Stomach smooth muscle (tissue), 2 donors: Measurements from ENCODE around the gene CHCHD6.
A peak's percentile ranks its signal among the peaks of the same experiment; 100 is the strongest.

Source experiments
- H3K27ac ChIP-seq: one replicate; pipeline ENCODE4 v1.7.0; 2013; ENCODE audit warnings: mild to moderate bottlenecking, low read length, inconsistent platforms
- H3K27me3 ChIP-seq, 2 donors: one replicate each; pipeline ENCODE4 v1.7.0; 2013; ENCODE audit warnings: low read length in 2 of 2; ENCODE audit not compliant: insufficient read depth in 2 of 2, control insufficient read depth in 1 of 2
- H3K36me3 ChIP-seq, 2 donors: one replicate each; pipeline ENCODE4 v1.7.0; 2013; ENCODE audit warnings: low read length in 2 of 2; ENCODE audit not compliant: control insufficient read depth in 2 of 2, insufficient read depth in 2 of 2
- H3K4me1 ChIP-seq: one replicate; pipeline ENCODE4 v1.7.0; 2013; ENCODE audit warnings: low read length; ENCODE audit not compliant: control insufficient read depth, insufficient read depth
- H3K4me3 ChIP-seq, 2 donors: one replicate each; pipeline ENCODE4 v1.7.0; 2013; ENCODE audit warnings: low read length in 2 of 2
- H3K9ac ChIP-seq, 2 donors: one replicate each; pipeline ENCODE4 v1.7.0; 2013; ENCODE audit warnings: low read length in 2 of 2, mild to moderate bottlenecking in 1 of 2
- H3K9me3 ChIP-seq, 2 donors: one replicate each; pipeline ENCODE4 v1.7.0; 2013; ENCODE audit warnings: low read length in 2 of 2; ENCODE audit not compliant: control insufficient read depth in 2 of 2
- donor health status: healthy.
- donor health status: Pancreatic carcinoma.

CHCHD6 gene

GRCh38 chr3:126672340-126672739 is 31.7 kb upstream of the CHCHD6 start:
- H3K9ac ChIP-seq: no peak overlapping the region
- H3K9me3 ChIP-seq: peaks cover 5 to 8% of the 10 kb centered on the region in 2 donors
- H3K27ac ChIP-seq: no peak overlapping the region
- no peak overlapping the region for H3K4me3 ChIP-seq
- no peaks in the 10 kb centered on the region for H3K36me3 ChIP-seq
- H3K4me1 ChIP-seq: no peaks in the 10 kb centered on the region
- peaks cover 0 to 5% of the 10 kb centered on the region in 2 donors for H3K27me3 ChIP-seq

GRCh38 chr3:126672741-126673140 is 31.3 kb upstream of the CHCHD6 start:
- no peaks in the 10 kb centered on the region for H3K36me3 ChIP-seq
- peaks cover 5 to 8% of the 10 kb centered on the region in 2 donors for H3K9me3 ChIP-seq
- no peak overlapping the region for H3K27ac ChIP-seq
- H3K9ac ChIP-seq: no peak overlapping the region
- H3K27me3 ChIP-seq: peaks cover 0 to 5% of the 10 kb centered on the region in 2 donors
- H3K4me3 ChIP-seq: no peak overlapping the region
- no peaks in the 10 kb centered on the region for H3K4me1 ChIP-seq

- H3K9me3 ChIP-seq: peaks cover 5 to 8% of the 10 kb centered on the region in 2 donors
- H3K9ac ChIP-seq: no peak overlapping the region
- peaks cover 5 to 7% of the 10 kb centered on the region in 2 donors for H3K27me3 ChIP-seq
- H3K36me3 ChIP-seq: no peaks in the 10 kb centered on the region
- H3K27ac ChIP-seq: no peak overlapping the region
- peaks cover 5% of the 10 kb centered on the region for H3K4me1 ChIP-seq
- H3K4me3 ChIP-seq: no peak overlapping the region
Observed at GRCh38 chr3:126676919-126677705, 26.9 kb upstream of the CHCHD6 start.

- H3K9me3 ChIP-seq: peaks cover 5 to 7% of the 10 kb centered on the region in 2 donors
- H3K9ac ChIP-seq: no peak overlapping the region
- H3K27me3 ChIP-seq: peaks cover 5 to 7% of the 10 kb centered on the region in 2 donors
- H3K4me3 ChIP-seq: no peak overlapping the region
- peaks cover 5% of the 10 kb centered on the region for H3K4me1 ChIP-seq
- no peaks in the 10 kb centered on the region for H3K36me3 ChIP-seq
- H3K27ac ChIP-seq: no peak overlapping the region
Observed at GRCh38 chr3:126677862-126678503, 26.1 kb upstream of the CHCHD6 start.

- Histone ChIP-seq H3K9me3 (peaks cover 0 to under 1% of the 10 kb centered on the region in 2 donors), H3K27me3 (peaks cover 5 to 7% of the 10 kb centered on the region in 2 donors), H3K27ac (no peak overlapping the region), H3K4me1 (peaks cover 7% of the 10 kb centered on the region), H3K36me3 (no peaks in the 10 kb centered on the region), H3K9ac (no peak overlapping the region), H3K4me3 (no peak overlapping the region)
Observed at GRCh38 chr3:126678693-126679317, 25.2 kb upstream of the CHCHD6 start.

GRCh38 chr3:126679318-126679751 is 24.7 kb upstream of the CHCHD6 start:
- Histone ChIP-seq H3K9ac (peak overlapping the region in 1 of 2 donors; percentile 9), H3K27me3 (peaks cover 5 to 7% of the 10 kb centered on the region in 2 donors), H3K27ac (no peak overlapping the region), H3K4me3 (no peak overlapping the region), H3K9me3 (no peaks in the 10 kb centered on the region), H3K36me3 (no peaks in the 10 kb centered on the region), H3K4me1 (peaks cover 8% of the 10 kb centered on the region)

GRCh38 chr3:126679831-126680666 is 24.0 kb upstream of the CHCHD6 start:
- Histone ChIP-seq H3K36me3 (no peaks in the 10 kb centered on the region), H3K27me3 (peaks cover 7 to 8% of the 10 kb centered on the region in 2 donors), H3K4me1 (peaks cover 8% of the 10 kb centered on the region), H3K9me3 (no peaks in the 10 kb centered on the region), H3K4me3 (no peak overlapping the region), H3K27ac (no peak overlapping the region), H3K9ac (no peak overlapping the region)

GRCh38 chr3:126680667-126681055 is 23.4 kb upstream of the CHCHD6 start:
- no peak overlapping the region for H3K27ac ChIP-seq
- H3K4me1 ChIP-seq: peaks cover 8% of the 10 kb centered on the region
- H3K9ac ChIP-seq: no peak overlapping the region
- H3K4me3 ChIP-seq: no peak overlapping the region
- H3K36me3 ChIP-seq: no peaks in the 10 kb centered on the region
- no peaks in the 10 kb centered on the region for H3K9me3 ChIP-seq
- peaks cover 7 to 8% of the 10 kb centered on the region in 2 donors for H3K27me3 ChIP-seq

GRCh38 chr3:126682009-126682408 is 22.0 kb upstream of the CHCHD6 start:
- H3K4me1 ChIP-seq: peaks cover 8% of the 10 kb centered on the region
- H3K36me3 ChIP-seq: no peaks in the 10 kb centered on the region
- H3K9me3 ChIP-seq: no peaks in the 10 kb centered on the region
- no peak overlapping the region for H3K9ac ChIP-seq
- no peak overlapping the region for H3K4me3 ChIP-seq
- peaks cover 7% of the 10 kb centered on the region in 2 donors for H3K27me3 ChIP-seq
- H3K27ac ChIP-seq: no peak overlapping the region

GRCh38 chr3:126683069-126683468 is 21.0 kb upstream of the CHCHD6 start:
- Histone ChIP-seq H3K4me1 (peaks cover 8% of the 10 kb centered on the region), H3K27me3 (peaks cover 5 to 7% of the 10 kb centered on the region in 2 donors), H3K9ac (no peak overlapping the region), H3K4me3 (no peak overlapping the region), H3K27ac (no peak overlapping the region), H3K36me3 (no peaks in the 10 kb centered on the region), H3K9me3 (no peaks in the 10 kb centered on the region)
